ENCODE data around the gene ZNF48.

- TF ChIP-seq CTCF (conservative IDR thresholded peaks at IDR 0.05; ENCODE audit: low read depth, low read length) = no peak
- no peak for TF ChIP-seq EZH2phosphoT487 (IDR thresholded peaks at IDR 0.05; ENCODE audit: borderline replicate concordance, low read length)
These were observed 3.6 kb downstream of the ZNF48 start for GRCh38 chr16:30398661-30399434.
